D341Med (cell line): Measurements from ENCODE around the gene PDE4B.
"Not testable (repeated sequence)": the region's sequence is repeated elsewhere in the genome, so short reads cannot be mapped to it uniquely, and the experiment has no call there.

Source experiments
- DNase-seq: peaks from one replicate; pipeline ENCODE4 v3.0.0; 2012; ENCODE audit warnings: low spot score

PDE4B gene

DNA sequence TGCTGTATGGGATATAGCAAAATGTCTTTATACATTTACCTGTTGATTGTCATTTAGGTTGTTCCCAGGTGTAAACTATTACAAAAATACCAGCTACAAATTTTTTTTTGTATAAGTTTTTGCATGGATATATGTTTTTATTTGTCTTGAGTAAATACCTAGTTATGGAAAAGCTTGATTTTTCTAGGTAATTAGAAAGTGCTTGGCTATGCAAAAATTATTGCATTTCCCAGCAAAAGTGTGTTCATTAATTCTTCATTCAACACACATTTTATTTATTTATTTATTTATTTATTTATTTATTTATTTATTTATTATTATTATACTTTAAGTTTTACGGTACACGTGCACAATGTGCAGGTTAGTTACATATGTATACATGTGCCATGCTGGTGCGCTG is 22.1 kb downstream of the PDE4B start:
- no peak for DNase-seq

- DNase-seq, result no peak
These were observed 25.2 kb downstream of the PDE4B start for GRCh38 chr1:65817891-65818290.

DNA sequence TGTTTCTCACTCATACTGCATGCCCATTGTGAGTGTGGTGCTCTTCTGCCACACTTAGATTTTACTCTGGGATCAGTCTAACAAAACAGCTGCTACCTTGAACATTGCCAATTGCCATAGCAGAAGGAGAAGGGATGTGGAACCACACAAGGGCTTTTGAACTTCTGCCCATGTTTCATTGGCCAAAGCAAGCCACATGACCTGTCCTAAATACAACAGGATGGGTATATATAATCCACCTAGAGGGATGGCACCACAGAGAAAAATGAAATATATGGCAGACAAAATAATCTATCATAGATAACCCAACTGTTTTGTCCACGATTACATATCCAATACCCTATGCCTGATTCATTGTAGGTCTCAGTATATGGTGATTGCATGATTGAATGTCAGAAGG is 26.3 kb downstream of the PDE4B start:
- DNase-seq, result no peak

- no peak for DNase-seq
These were observed 28.3 kb downstream of the PDE4B start for GRCh38 chr1:65820983-65821382.

DNA sequence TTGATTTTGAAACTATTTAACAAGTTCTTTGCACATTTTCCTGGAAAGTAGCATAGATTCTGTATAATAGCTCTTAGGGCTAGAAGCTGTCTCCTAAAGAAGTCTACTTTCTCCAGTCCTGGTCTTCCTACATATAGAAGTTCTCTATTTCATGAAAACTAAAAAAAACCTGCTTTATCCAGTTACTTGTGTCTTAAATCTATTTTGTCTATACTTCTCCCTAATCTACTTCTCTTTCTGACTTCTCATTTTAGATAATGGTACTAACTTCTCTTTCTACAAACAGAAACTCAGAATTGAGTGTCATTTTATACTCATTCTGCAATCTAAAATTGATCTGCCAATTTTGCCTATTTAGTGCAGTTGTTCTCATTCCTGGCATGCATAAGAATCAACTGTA is 28.7 kb downstream of the PDE4B start:
- DNase-seq, result no peak

DNA sequence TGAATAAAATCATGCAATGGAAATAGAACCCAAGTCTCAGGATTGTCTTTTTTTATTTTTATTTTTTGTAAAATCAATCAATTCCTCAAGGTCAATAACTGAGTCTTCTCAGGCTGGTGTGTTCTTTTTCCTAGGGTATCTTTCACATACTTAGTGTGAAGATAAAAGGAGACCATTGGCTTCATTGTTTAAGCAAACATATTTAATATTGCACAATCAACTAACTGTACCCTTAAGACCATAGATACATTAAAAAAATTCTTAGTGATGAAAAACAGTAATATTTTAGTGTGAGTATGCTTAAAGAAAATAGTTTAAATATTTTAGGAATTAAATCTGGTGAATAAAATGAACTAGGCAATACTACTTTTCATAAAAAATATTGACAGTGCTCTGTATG is 31.4 kb downstream of the PDE4B start:
- no peak for DNase-seq

GRCh38 chr1:65825741-65826140 is 33.0 kb downstream of the PDE4B start:
- no peak for DNase-seq

- no peak for DNase-seq
These were observed 34.1 kb downstream of the PDE4B start for GRCh38 chr1:65826782-65827181.

DNA sequence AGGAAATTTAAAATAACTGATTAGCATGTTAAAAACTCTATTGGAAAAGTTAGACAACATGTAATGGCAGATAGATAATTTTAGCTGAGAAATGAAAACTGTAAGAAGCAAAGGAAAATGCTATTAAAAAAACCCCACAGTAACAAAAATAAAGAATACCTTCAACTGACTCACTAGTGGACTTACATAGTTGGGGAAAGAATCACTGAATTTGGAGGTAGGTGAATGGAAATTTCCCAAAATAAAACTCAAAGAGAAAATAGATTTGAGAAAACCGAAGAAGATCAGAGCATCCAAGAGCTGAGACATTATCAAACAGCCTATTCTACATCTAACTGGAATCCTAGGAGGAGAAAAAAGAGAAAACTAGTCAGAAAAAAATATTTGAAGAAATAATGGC is 34.7 kb downstream of the PDE4B start:
- DNase-seq, result no peak

GRCh38 chr1:65830306-65830705 is 37.6 kb downstream of the PDE4B start:
- no peak for DNase-seq

GRCh38 chr1:65832296-65832695 is 39.6 kb downstream of the PDE4B start:
- DNase-seq, result no peak

- no peak for DNase-seq
These were observed 44.0 kb downstream of the PDE4B start for GRCh38 chr1:65836686-65837085.

- DNase-seq, result no peak
These were observed 48.0 kb downstream of the PDE4B start for GRCh38 chr1:65840683-65841082.

DNA sequence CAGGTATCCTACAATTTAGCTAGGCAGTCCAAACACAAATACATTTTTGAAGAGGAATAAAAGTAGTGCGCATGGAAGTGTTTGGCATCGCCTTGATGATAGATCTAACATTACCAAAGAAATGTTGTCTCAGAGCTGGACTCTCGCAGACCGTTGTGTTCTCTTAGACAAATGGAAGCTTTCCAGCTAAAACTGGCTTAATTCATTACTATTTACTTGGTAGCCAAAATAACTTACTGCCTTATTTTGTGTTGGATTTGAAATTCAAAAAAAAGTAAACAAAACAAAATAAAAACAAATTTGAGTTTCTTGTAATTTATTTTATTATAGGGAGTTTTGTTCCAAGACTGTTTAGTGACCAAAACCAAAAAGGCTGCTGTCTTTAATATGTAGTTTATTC is 51.6 kb downstream of the PDE4B start:
- DNase-seq, result no peak

DNA sequence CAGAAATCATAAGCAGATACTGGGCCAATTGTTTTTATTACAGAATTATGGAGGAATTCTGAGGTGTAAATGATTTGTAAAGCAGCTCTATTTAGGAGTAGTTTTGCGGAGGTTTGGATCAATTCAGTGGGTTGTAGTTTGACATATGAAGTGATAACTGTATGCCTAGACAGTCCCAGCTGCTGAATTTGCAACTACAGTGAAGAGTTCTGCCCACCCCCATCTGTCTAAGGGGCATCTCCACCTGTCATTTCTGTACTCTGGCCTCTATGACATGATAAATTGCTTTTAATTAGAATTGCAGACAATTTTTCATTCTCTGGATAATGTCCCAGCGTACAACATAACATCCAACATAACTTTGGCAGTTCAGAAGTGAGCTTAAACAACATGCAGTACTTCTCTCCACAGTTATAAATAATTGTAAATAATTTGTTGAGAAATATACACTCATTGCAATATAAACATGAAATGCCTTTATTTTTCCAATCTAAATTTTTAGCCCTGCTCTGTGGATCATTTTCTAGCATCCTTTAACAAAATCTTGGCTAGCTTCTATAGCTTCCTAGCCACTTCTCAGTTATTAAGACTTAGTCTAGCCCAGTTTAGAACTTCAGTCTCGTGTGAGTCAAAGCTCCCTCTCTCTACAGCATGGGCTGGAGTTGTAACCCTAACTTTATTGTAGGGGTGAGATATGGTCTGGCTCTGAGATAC is 52.3 kb downstream of the PDE4B start:
- no peak for DNase-seq

DNA sequence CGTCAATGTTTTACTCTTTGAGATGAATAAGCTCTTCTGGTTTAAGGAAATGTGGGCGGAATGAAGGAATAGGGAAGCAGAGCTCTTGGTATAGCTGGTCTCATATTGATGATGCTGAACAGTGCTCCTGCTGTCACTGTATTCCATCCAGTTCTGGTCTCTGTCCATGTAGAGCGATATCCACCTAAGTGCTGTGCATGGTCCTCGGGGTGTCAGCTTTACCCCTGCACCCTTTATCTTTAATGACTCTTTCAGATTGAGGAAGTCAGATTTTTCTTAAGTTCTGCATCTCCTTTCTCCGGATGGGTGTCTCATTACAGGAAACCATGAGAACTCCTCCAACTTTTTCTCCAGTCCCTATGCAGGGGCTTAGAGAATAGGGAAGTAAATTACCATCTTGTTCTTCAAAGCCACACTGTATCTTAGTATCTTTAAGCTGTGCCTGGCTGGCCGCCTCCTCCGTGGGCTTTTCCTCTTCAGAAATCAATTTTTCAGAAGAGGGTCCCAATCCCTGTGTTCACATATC is 52.9 kb downstream of the PDE4B start:
- DNase-seq, result no peak

DNA sequence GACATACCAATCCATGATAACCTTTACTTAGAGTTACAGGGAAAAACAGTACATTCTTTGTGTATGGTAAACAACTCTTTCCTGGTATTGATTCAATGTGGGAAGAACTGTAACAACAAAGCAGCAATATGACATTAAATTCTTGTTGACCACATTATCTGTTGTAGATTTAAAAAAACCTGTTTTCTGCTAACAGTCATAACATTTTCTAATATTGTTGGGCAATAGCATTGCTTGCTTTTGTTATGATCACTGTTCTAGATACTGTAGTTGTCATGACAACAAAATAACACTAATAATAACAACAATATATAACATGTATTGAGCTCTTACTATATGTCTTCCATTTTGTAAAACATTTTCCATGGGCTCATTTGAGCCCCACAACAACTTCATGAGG is 54.2 kb downstream of the PDE4B start:
- no peak for DNase-seq

- DNase-seq, result no peak
These were observed 57.6 kb downstream of the PDE4B start for GRCh38 chr1:65850281-65850680.

DNA sequence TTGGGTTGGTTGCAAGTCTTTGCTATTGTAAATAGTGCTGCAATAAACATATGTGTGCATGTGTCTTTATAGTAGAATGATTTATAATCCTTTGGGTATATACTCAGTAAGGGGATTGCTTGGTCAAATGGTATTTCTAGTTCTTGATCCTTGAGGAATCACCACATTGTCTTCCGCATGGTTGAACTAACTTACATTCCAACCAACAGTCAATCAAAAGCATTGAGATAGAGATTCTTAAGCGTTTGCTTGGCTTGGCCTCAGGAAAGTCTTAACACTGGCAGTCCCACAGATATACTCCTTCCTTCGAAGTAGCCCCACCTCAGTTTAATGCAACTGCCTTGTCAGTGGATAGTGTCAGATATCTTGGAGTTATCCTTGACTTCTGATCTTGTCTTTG is 63.9 kb downstream of the PDE4B start:
- not testable (repeated sequence) for DNase-seq

GRCh38 chr1:65866439-65866838 is 73.7 kb downstream of the PDE4B start:
- no peak for DNase-seq

DNA sequence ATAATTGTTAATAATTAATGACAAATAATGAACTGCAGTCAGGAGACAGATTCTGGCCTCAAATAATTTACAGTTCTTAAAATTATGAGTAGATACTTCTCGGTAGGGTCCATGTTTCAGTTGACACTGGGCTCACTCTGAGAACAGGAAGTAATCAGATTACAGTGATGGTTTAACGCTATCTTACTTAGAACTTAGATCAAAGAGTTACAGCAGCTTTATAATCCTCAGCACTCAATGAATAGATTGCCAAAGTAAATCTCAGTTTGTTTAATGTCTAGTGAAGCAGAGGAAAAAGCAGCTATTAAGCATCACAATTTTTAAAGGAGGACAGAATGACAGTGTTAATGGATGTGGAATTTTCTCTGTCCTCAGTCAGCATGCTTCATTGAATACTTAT is 79.6 kb downstream of the PDE4B start:
- no peak for DNase-seq

DNA sequence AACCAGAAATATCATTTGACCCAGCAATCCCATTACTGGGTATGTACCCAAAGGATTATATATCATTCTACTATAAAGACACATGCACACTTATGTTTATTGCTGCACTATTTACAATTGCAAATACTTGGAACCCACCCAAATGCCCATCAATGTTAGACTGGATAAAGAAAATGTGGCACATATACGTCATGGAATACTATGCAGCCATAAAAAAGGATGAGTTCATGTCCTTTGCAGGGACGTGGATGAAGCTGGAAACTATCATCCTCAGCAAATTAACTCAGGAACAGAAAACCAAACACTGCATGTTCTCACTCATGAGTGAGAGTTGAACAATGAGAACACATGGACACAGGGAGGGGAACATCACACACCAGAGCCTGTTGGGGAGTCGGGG is 85.6 kb downstream of the PDE4B start:
- not testable (repeated sequence) for DNase-seq

- DNase-seq, result no peak
These were observed 87.9 kb downstream of the PDE4B start for GRCh38 chr1:65880611-65881010.

DNA sequence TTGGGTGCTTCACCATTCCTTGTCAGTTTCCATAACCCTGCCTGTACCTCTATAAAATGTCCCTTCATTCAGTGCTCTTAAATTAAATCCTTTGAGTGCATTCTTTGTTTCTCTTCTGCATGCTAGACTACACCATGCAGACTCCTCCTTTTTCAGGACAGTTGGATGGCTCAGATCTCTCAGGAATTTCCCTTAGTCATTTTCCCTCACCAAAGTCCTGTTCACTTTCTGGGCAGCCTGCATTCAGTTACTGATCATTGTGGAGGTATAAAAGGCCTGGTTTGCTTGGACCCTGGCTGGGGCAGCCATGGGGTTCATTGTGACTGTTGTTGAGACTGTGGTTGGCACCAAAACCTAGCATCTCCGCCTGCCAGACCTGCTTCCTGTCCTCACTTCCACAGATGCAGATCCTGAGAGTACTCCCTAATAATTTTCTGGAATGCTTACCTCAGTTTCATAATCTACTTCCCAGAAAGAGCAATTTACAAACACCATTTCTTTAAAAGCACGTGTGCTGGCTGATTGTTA is 88.4 kb downstream of the PDE4B start:
- no peak for DNase-seq
